Measurements from ENCODE around the gene JOSD2. TPM values are rescaled to one million over a fixed set of nuclear protein-coding genes. Genes with fewer than 3 reads are reported as not detected.

The JOSD2 gene
- total and polyA plus RNA-seq, 9 of the 15 experiments (the other 6 are each of a cell fraction or from before 2014, with no cell fraction given), result 0.06 to 14.4 (median 3.1) TPM

DNA sequence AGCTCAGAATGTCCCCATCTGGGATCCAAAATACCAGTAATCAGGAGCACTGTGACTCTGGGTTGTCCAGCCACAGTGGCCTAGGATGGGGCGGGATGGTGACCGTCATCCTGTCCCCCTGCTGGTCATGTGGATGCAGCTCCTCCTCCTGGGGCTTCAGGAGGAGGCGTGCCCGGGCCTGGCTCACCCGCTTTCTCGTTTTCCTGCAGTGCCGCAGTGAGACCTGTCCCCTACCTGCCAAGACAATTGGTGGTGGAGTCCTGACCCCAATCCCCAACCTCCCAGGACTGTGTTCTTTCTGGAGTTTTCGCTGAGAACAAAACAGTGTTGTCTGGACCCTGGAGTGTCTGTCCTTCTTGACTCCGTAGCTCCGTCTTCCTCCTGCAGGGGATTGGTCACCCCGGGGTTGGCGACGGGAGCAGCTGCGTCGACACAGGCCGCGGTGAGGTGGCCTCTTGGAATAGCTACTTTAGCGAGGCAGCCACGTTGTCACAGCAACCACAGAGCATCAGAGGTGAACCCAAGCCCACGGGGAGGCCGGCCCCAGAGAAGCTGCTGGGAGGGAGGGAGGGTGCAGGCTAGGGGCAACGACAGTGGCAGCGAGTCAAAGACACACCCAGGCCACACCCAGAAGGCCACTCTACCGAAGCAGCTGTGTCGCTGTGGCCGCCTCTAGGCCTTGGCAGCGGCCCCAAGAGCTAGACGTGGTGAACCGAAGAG, 44.8 kb downstream of the JOSD2 start:
- Histone ChIP-seq H3K4me1 (replicated peaks in 1 of 2; ENCODE audit: control insufficient read depth in 2 of 2, insufficient read depth in 2 of 2, low read length in 2 of 2) (peaks cover 12 to 40% of the 10 kb centered on the region in 2 experiments; a peak in 4 of 5 replicates), H3K9me3 (replicated peaks; ENCODE audit: control insufficient read depth, insufficient read depth, low read depth, low read length) (no peaks in the 10 kb centered on the region), H4K20me1 (replicated peaks; ENCODE audit: control insufficient read depth, insufficient read depth, low read length) (no peaks in the 10 kb centered on the region), H3K4me2 (ENCODE audit: insufficient read depth, low read length) (peak overlapping the region; percentile 21), H3K9me1 (ENCODE audit: control insufficient read depth, insufficient read depth, low read length) (no peaks in the 10 kb centered on the region), H3K36me3 (ENCODE audit: control insufficient read depth, insufficient read depth, low read length) (no peaks in the 10 kb centered on the region), H3K79me2 (ENCODE audit: control insufficient read depth, insufficient read depth, low read length) (no peaks in the 10 kb centered on the region), H2AFZ (ENCODE audit: low read depth, low read length) (peak overlapping the region; percentile 85), H3K9ac (ENCODE audit: insufficient read depth in 1 of 2, low read depth in 2 of 2, low read length in 2 of 2) (peak overlapping the region in 1 of 2 experiments; percentile 53; a peak in 2 of 4 replicates), H3K27ac (ENCODE audit: extremely low read depth, low read depth, low read length) (no peak overlapping the region), H3K4me3 (no peak overlapping the region), H3K27me3 (ENCODE audit: control insufficient read depth in 2 of 2, insufficient read depth in 2 of 2, low read length in 2 of 2) (peaks cover 0 to 18% of the 10 kb centered on the region in 2 experiments; a peak in 2 of 5 replicates)
- peak; percentile 92 for ATAC-seq
- intact Hi-C loops (cut with micrococcal nuclease), result no loop called here
- DNase-seq (ENCODE audit: extremely low read depth in 1 of 4, low spot score in 3 of 4), result peak; percentile 74 to 82 (median 78)
- no TSS peak for BruUV-seq (replicated peaks)
- in situ Hi-C loops (cut with MboI), result no loop called here
- FAIRE-seq, result peak; percentile 89
- POLR2A ChIA-PET, result interaction anchor here (0.6 to 1.5 kb wide), 7 partner anchors 8 to 109 kb away, joined by 3 to 9 read pairs (median 5); partner anchors contain the start of gene POLD1
- CTCF ChIA-PET (ENCODE audit: low intra/inter-chr PET ratio), result no interaction called here
- 24% methylated on average over 23 of the region's 29 CpGs for WGBS (ENCODE audit: insufficient coverage, low coverage, missing lambda C conversion rate)
- TF ChIP-seq SETDB1 (IDR thresholded peaks at IDR 0.05; ENCODE audit: low read length) (no peak), EZH2 (IDR thresholded peaks at IDR 0.05; ENCODE audit: borderline replicate concordance, low read depth, low read length) (no peak), ZNF143 (CRISPR knock-in tag; IDR thresholded peaks at IDR 0.05) (no peak), ARNT (IDR thresholded peaks at IDR 0.05) (no peak), MIER1 (IDR thresholded peaks at IDR 0.05; ENCODE audit: low read depth) (no peak), POLR2B (IDR thresholded peaks at IDR 0.05; ENCODE audit: low read depth, partially characterized antibody) (no peak), RFX1 (IDR thresholded peaks at IDR 0.05) (peak; percentile 55; the same call in 1 of the 2 replicates), ZFX (CRISPR knock-in tag; IDR thresholded peaks at IDR 0.05) (peak; percentile 50), NR2C2 (CRISPR knock-in tag; IDR thresholded peaks at IDR 0.05) (no peak), NR2C2 (tag; IDR thresholded peaks at IDR 0.05) (0 out of 2 replicates have a peak, but pooled peaks have one; percentile 1), RAD21 (CRISPR knock-in tag; conservative IDR thresholded peaks at IDR 0.05 in 1 of 2, IDR thresholded peaks at IDR 0.05 in 1 of 2) (peak in 1 of 2 experiments; percentile 41; a peak in 2 of 4 replicates), VEZF1 (CRISPR knock-in tag; IDR thresholded peaks at IDR 0.05) (no peak), ZKSCAN1 (IDR thresholded peaks at IDR 0.05; ENCODE audit: low read depth, low read length) (no peak), ARHGAP35 (IDR thresholded peaks at IDR 0.05; ENCODE audit: partially characterized antibody) (no peak), CREB1 (IDR thresholded peaks at IDR 0.05) (no peak), CREB1 (CRISPR knock-in tag; IDR thresholded peaks at IDR 0.05) (peak; percentile 25), RCOR1 (IDR thresholded peaks at IDR 0.05; ENCODE audit: borderline replicate concordance in 1 of 2, low read depth in 2 of 2, low read length in 2 of 2) (peak in 1 of 2 experiments; percentile 56; a peak in 1 of 4 replicates)
- TF ChIP-seq, protein P1, sequence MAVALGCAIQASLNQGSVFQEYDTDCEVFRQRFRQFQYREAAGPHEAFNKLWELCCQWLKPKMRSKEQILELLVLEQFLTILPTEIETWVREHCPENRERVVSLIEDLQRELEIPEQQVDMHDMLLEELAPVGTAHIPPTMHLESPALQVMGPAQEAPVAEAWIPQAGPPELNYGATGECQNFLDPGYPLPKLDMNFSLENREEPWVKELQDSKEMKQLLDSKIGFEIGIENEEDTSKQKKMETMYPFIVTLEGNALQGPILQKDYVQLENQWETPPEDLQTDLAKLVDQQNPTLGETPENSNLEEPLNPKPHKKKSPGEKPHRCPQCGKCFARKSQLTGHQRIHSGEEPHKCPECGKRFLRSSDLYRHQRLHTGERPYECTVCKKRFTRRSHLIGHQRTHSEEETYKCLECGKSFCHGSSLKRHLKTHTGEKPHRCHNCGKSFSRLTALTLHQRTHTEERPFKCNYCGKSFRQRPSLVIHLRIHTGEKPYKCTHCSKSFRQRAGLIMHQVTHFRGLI (CRISPR knock-in tag; IDR thresholded peaks at IDR 0.05), result no peak
- TF ChIP-seq, protein P2, sequence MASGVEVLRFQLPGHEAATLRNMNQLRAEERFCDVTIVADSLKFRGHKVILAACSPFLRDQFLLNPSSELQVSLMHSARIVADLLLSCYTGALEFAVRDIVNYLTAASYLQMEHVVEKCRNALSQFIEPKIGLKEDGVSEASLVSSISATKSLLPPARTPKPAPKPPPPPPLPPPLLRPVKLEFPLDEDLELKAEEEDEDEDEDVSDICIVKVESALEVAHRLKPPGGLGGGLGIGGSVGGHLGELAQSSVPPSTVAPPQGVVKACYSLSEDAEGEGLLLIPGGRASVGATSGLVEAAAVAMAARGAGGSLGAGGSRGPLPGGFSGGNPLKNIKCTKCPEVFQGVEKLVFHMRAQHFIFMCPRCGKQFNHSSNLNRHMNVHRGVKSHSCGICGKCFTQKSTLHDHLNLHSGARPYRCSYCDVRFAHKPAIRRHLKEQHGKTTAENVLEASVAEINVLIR (CRISPR knock-in tag; IDR thresholded peaks at IDR 0.05), result no peak
